Suprapubic skin (tissue), 4 donors: ENCODE measurements around the gene LRRC32. TPM values are rescaled to one million over a fixed set of nuclear protein-coding genes. Genes with fewer than 3 reads are reported as not detected.
A peak's percentile ranks its signal among the peaks of the same experiment; 100 is the strongest.

ENCODE experiments used
- DNase-seq, 2 donors: peaks; one replicate each; pipeline ENCODE4 v3.0.0-alpha.2; 2019; ENCODE audit warnings: low spot score in 2 of 2
- H3K27ac ChIP-seq: fragments of 200-600 bp; sonication (generic); one replicate; pipeline ENCODE4 v1.5.1; 2019
- H3K27me3 ChIP-seq: fragments of 200-600 bp; sonication (generic); one replicate; pipeline ENCODE4 v1.5.1; 2019
- H3K36me3 ChIP-seq: fragments of 200-600 bp; sonication (generic); one replicate; pipeline ENCODE4 v1.5.1; 2019
- H3K4me1 ChIP-seq: fragments of 200-600 bp; sonication (generic); one replicate; pipeline ENCODE4 v1.5.1; 2019
- H3K4me3 ChIP-seq: fragments of 200-600 bp; sonication (generic); one replicate; pipeline ENCODE4 v1.5.1; 2019; ENCODE audit warnings: mild to moderate bottlenecking
- H3K9me3 ChIP-seq: fragments of 200-600 bp; sonication (generic); one replicate; pipeline ENCODE4 v1.5.1; 2019
- CTCF ChIP-seq, 2 donors: fragments of 200-600 bp in 1 of 2; fragments of 450-650 bp in 1 of 2; sonication (generic) in 1 of 2; IDR thresholded peaks; one replicate each; pipeline ENCODE4 v1.5.1; 2016 to 2019; ENCODE audit warnings: antibody characterized with exemption in 2 of 2, mild to moderate bottlenecking in 1 of 2, moderate library complexity in 1 of 2
- EP300 ChIP-seq: sonication (generic); formaldehyde crosslinking; IDR thresholded peaks from one replicate; pipeline ENCODE4 v1.6.1; 2017; ENCODE audit warnings: antibody characterized with exemption
- POLR2A ChIP-seq, 2 donors: fragments of 450-650 bp; IDR thresholded peaks; one replicate each; pipeline ENCODE4 v1.6.1; 2017; ENCODE audit warnings: antibody characterized with exemption in 2 of 2, mild to moderate bottlenecking in 2 of 2, moderate library complexity in 2 of 2
- POLR2AphosphoS5 ChIP-seq, 3 donors: sonication (generic); formaldehyde crosslinking; IDR thresholded peaks; one replicate each; pipeline ENCODE4 v1.6.1; 2017; ENCODE audit warnings: antibody characterized with exemption in 3 of 3
- WGBS: methylation state at CpG from one replicate; pipeline ENCODE4 v1.1.5; 2018; 5-methylcytosine and 5-hydroxymethylcytosine counted together
- total RNA-seq, 4 donors: library from RNA; depleted of rRNA; stranded (reverse); fragments of >200 nt; gene quantifications; one replicate each; pipeline ENCODE4 v1.1.0, GENCODE V29; 2016

LRRC32 gene
- total RNA-seq, 4 donors from 2014 or later: 10.4 to 23.2 (median 17.5) TPM

GRCh38 chr11:76629116-76629852, 41.3 kb downstream of the LRRC32 start:
- TF ChIP-seq POLR2AphosphoS5 (IDR thresholded peaks at IDR 0.05) (peak in 2 of 3 donors; percentile 32 to 51), CTCF (IDR thresholded peaks at IDR 0.05) (no peak), POLR2A (IDR thresholded peaks at IDR 0.05) (no peak)
- Histone ChIP-seq H3K9me3 (peaks cover 5% of the 10 kb centered on the region), H3K4me3 (no peak overlapping the region), H3K27ac (peak overlapping the region; percentile 87), H3K27me3 (no peaks in the 10 kb centered on the region), H3K4me1 (peaks cover 30% of the 10 kb centered on the region), H3K36me3 (no peaks in the 10 kb centered on the region)
- WGBS: 68% methylated on average over 9 of the region's 10 CpGs
- peak; percentile 78 to 83 for DNase-seq

- H3K27ac ChIP-seq: no peak overlapping the region
- 94% methylated on average over 8 of the region's 8 CpGs for WGBS
- H3K27me3 ChIP-seq: no peaks in the 10 kb centered on the region
- peaks cover 5% of the 10 kb centered on the region for H3K9me3 ChIP-seq
- H3K4me1 ChIP-seq: peaks cover 30% of the 10 kb centered on the region
- no peaks in the 10 kb centered on the region for H3K36me3 ChIP-seq
- no peak overlapping the region for H3K4me3 ChIP-seq
- DNase-seq: no peak
- TF ChIP-seq CTCF (IDR thresholded peaks at IDR 0.05): no peak
- TF ChIP-seq POLR2A (IDR thresholded peaks at IDR 0.05): no peak
- no peak for TF ChIP-seq EP300
- no peak for TF ChIP-seq POLR2AphosphoS5 (IDR thresholded peaks at IDR 0.05)
Measured at GRCh38 chr11:76628408-76628947, 42.1 kb downstream of the LRRC32 start.

GRCh38 chr11:76627606-76628005, 42.9 kb downstream of the LRRC32 start:
- H3K4me1 ChIP-seq: peaks cover 30% of the 10 kb centered on the region
- no peak overlapping the region for H3K4me3 ChIP-seq
- 93% methylated on average over 6 of the region's 7 CpGs for WGBS
- no peak overlapping the region for H3K27ac ChIP-seq
- peaks cover 5% of the 10 kb centered on the region for H3K9me3 ChIP-seq
- no peaks in the 10 kb centered on the region for H3K36me3 ChIP-seq
- TF ChIP-seq CTCF (IDR thresholded peaks at IDR 0.05): no peak
- TF ChIP-seq POLR2AphosphoS5 (IDR thresholded peaks at IDR 0.05): no peak
- no peaks in the 10 kb centered on the region for H3K27me3 ChIP-seq
- DNase-seq: no peak

GRCh38 chr11:76626921-76627401, 43.6 kb downstream of the LRRC32 start:
- H3K36me3 ChIP-seq: no peaks in the 10 kb centered on the region
- 72% methylated on average over 6 of the region's 6 CpGs for WGBS
- H3K27me3 ChIP-seq: no peaks in the 10 kb centered on the region
- H3K27ac ChIP-seq: no peak overlapping the region
- TF ChIP-seq CTCF (IDR thresholded peaks at IDR 0.05) (no peak), POLR2AphosphoS5 (IDR thresholded peaks at IDR 0.05) (no peak), POLR2A (IDR thresholded peaks at IDR 0.05) (no peak), EP300 (no peak)
- peaks cover 30% of the 10 kb centered on the region for H3K4me1 ChIP-seq
- no peak overlapping the region for H3K4me3 ChIP-seq
- H3K9me3 ChIP-seq: peaks cover 5% of the 10 kb centered on the region
- DNase-seq: no peak

DNA sequence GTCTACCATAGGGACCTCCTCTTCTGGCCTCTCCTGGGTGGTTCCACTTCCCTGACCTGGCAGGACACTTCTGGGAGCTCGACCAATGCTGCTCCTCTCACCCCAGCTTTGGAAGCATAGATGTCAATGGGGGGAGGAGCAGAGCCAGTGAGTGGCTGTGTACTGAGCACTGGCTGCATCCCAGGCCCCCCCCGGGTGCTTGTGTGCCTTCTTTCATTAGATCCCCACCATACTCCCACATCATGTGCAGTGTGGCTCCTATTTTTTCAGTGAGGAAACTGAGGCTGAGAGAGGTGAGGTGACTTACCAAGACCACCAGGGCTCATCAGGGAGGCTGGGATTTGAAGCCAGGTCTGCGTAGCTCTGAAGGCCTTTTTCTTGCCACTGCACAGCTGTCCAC, 44.3 kb downstream of the LRRC32 start:
- no peak for DNase-seq
- H3K4me1 ChIP-seq: peaks cover 27% of the 10 kb centered on the region
- no peak overlapping the region for H3K27ac ChIP-seq
- no peaks in the 10 kb centered on the region for H3K36me3 ChIP-seq
- no peak overlapping the region for H3K4me3 ChIP-seq
- TF ChIP-seq POLR2AphosphoS5 (IDR thresholded peaks at IDR 0.05): no peak
- TF ChIP-seq EP300: no peak
- TF ChIP-seq CTCF (IDR thresholded peaks at IDR 0.05): no peak
- no peak for TF ChIP-seq POLR2A (IDR thresholded peaks at IDR 0.05)
- 93% methylated on average over 3 of the region's 3 CpGs for WGBS
- no peaks in the 10 kb centered on the region for H3K27me3 ChIP-seq
- H3K9me3 ChIP-seq: peaks cover 5% of the 10 kb centered on the region
